Activated naive CD4-positive, alpha-beta T cell treated with anti-CD3 and anti-CD28 coated beads, Interleukin-2, amount 50 U/mL, for 16 hours (primary cell): Measurements from ENCODE around the gene IZUMO4.

Experiments used
- DNase-seq: peaks from one replicate; pipeline ENCODE4 v3.0.0-alpha.2; 2020

Gene IZUMO4

GRCh38 chr19:2059422-2060201 lies 37.1 kb upstream of the IZUMO4 start:
- no peak for DNase-seq

GRCh38 chr19:2060884-2061494 lies 35.7 kb upstream of the IZUMO4 start:
- DNase-seq, result no peak

- DNase-seq, result peak; percentile 99
These were observed 35.0 kb upstream of the IZUMO4 start for GRCh38 chr19:2061495-2062388.

GRCh38 chr19:2062389-2062729 lies 34.4 kb upstream of the IZUMO4 start:
- no peak for DNase-seq

- DNase-seq, result no peak
These were observed 33.9 kb upstream of the IZUMO4 start for GRCh38 chr19:2062770-2063169.

GRCh38 chr19:2063824-2064223 lies 32.9 kb upstream of the IZUMO4 start:
- no peak for DNase-seq

GRCh38 chr19:2064395-2064787 lies 32.3 kb upstream of the IZUMO4 start:
- no peak for DNase-seq

- DNase-seq, result no peak
These were observed 31.8 kb upstream of the IZUMO4 start for GRCh38 chr19:2064788-2065524.

- DNase-seq, result no peak
These were observed 26.3 kb upstream of the IZUMO4 start for GRCh38 chr19:2070436-2070827.

- no peak for DNase-seq
These were observed 25.6 kb upstream of the IZUMO4 start for GRCh38 chr19:2070986-2071673.

- no peak for DNase-seq
These were observed 23.8 kb upstream of the IZUMO4 start for GRCh38 chr19:2072757-2073551.

GRCh38 chr19:2076526-2076944 lies 20.2 kb upstream of the IZUMO4 start:
- DNase-seq, result no peak

- DNase-seq, result no peak
These were observed 19.3 kb upstream of the IZUMO4 start for GRCh38 chr19:2077398-2077797.

- DNase-seq, result no peak
These were observed 18.7 kb upstream of the IZUMO4 start for GRCh38 chr19:2077833-2078619.

- no peak for DNase-seq
These were observed 17.4 kb upstream of the IZUMO4 start for GRCh38 chr19:2079076-2079864.

- no peak for DNase-seq
These were observed 16.8 kb upstream of the IZUMO4 start for GRCh38 chr19:2079865-2080301.

GRCh38 chr19:2080336-2080988 lies 16.3 kb upstream of the IZUMO4 start:
- no peak for DNase-seq

GRCh38 chr19:2081873-2082810 lies 14.6 kb upstream of the IZUMO4 start:
- no peak for DNase-seq
